Measurements from ENCODE around the gene PDE4D. TPM values are rescaled to one million over a fixed set of nuclear protein-coding genes. Genes with fewer than 3 reads are reported as not detected.

Gene PDE4D
- total RNA-seq, 1 donor: 12.7 TPM

GRCh38 chr5:59254055-59254687 lies 639.4 kb downstream of the PDE4D start:
- no peak for TF ChIP-seq CTCF (IDR thresholded peaks at IDR 0.05; ENCODE audit: insufficient read depth, low read length)
- DNase-seq (ENCODE audit: low read depth): no peak
- no peak overlapping the region for H3K4me3 ChIP-seq (ENCODE audit: low read depth, low read length)

- no peak overlapping the region for H3K4me3 ChIP-seq (ENCODE audit: low read depth, low read length)
- no peak for TF ChIP-seq CTCF (IDR thresholded peaks at IDR 0.05; ENCODE audit: insufficient read depth, low read length)
Observed at GRCh38 chr5:59253625-59254024, 639.9 kb downstream of the PDE4D start.

GRCh38 chr5:59251627-59252026 lies 641.9 kb downstream of the PDE4D start:
- no peak overlapping the region for H3K4me3 ChIP-seq (ENCODE audit: low read depth, low read length)
- no peak for TF ChIP-seq CTCF (IDR thresholded peaks at IDR 0.05; ENCODE audit: insufficient read depth, low read length)
- DNase-seq (ENCODE audit: low read depth): no peak

More at GRCh38 chr5:59253625-59254024, 639.9 kb downstream of the PDE4D start:
- DNase-seq (ENCODE audit: low read depth): no peak

GRCh38 chr5:59249726-59250125 lies 643.8 kb downstream of the PDE4D start:
- no peak for DNase-seq (ENCODE audit: low read depth)
- H3K4me3 ChIP-seq (ENCODE audit: low read depth, low read length): no peak overlapping the region
- no peak for TF ChIP-seq CTCF (IDR thresholded peaks at IDR 0.05; ENCODE audit: insufficient read depth, low read length)

GRCh38 chr5:59249160-59249559 lies 644.4 kb downstream of the PDE4D start:
- H3K4me3 ChIP-seq (ENCODE audit: low read depth, low read length): no peak overlapping the region
- no peak for DNase-seq (ENCODE audit: low read depth)
- TF ChIP-seq CTCF (IDR thresholded peaks at IDR 0.05; ENCODE audit: insufficient read depth, low read length): no peak

GRCh38 chr5:59246882-59247281 lies 646.6 kb downstream of the PDE4D start:
- DNase-seq (ENCODE audit: low read depth): no peak
- TF ChIP-seq CTCF (IDR thresholded peaks at IDR 0.05; ENCODE audit: insufficient read depth, low read length): no peak
- no peak overlapping the region for H3K4me3 ChIP-seq (ENCODE audit: low read depth, low read length)

Measured in fibroblast of the aortic adventitia (primary cell).